ENCODE results near the gene CSRP3.
A peak's percentile ranks its signal among the peaks of the same experiment; 100 is the strongest.

The CSRP3 gene

DNA sequence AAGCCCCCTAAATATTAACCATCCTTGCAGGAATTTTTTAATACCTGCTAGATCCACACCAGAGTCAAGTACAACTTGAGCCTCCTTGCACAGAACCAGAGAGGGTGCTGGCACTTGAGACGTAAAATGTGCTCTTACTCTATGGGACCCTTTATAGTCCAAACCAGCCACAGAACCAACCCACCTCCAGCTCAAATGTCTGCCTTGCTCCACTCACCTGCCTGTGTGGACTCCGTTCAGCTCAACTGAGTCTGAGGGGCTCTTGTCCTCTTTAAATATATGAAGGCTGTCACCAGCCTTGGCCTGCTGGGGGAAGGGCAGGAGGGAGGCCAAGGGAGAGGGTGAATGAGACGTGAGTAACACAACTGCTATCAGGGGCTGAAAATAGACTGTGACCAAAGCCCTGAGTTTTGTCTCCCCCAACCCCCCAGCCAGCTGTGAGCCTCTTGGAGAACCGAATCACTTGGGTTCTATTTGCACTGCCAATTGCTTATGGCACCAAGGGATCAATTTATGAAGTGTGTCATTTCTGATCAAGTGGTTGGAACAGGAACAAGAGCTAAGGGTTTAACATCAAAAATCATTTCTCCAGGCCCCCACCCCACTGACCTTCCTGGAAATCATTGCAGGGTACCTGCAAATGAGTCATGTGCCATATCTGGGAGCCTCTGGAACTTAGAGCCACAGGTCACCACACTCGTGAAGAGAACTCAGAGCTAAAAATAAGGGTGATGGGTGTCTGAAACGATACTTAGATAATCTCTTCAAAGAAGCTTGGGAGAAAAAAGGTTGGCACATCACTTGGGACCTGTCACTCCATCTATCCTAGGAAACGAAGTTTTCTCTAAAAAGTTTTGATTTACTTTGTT, at the start of gene CSRP3:
Gene CSRP3 (minus strand): TSS at position 247 of the 869 bp plus-strand sequence. CDS start 9,535 bp downstream, outside the sequence.
- no peak for DNase-seq (ENCODE audit: low spot score)

DNA sequence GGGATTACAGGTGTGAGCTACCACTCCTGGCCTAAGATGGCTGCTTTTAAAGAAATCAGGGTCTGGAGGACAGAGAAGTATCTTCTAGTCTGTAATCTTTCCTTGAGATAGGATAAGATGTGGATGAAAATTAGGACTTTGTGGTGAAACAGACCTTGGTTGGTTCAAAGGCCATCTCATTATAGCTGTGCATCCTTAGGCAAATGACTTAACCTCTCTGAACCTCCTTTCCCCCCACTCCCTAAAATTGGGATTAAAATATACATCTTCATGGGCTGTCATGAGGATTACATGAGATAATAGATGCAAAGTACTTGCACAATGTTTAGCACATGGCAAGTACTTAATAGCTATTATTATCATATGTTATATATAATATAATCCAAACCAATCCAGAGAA, 49.8 kb upstream of the CSRP3 start:
- DNase-seq (ENCODE audit: low spot score) = no peak

DNA sequence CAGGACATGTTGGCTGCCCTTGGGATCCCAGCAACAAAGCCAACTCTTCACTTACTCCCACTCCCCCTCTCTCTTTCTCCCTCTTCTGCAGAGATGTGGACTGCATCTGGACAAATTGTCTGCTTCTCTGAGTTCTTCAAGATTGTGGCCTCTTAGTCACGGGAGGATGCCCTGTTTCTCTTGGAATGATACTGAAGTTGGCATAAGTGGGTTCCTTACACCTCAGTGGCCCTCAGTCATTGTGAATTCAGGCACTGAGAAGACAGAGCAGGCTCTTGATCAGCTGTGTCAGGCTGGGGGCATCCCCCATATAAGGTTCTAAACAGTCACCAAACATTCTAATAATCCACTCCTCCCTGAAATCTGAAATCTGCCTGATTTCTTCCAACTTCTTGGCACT, 45.0 kb upstream of the CSRP3 start:
- no peak for DNase-seq (ENCODE audit: low spot score)

DNA sequence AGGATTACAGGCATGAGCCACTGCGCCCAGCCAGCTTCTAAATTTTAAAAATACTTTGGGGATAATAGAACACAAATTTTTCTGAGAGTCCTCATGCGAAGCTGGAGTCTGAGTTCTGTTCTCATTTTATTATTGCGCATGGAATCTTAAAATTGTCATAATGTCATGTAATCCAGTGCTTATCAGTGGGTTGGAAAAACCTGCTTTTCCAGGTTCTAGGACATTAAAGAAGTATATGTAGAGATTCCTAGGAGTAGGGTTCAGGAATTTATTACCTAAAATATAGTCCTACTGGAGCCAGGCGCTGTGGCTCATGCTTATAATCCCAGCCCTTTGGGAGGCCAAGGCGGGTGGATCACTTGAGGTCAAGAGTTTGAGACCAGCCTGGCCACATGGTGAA, 43.6 kb upstream of the CSRP3 start:
- no peak for DNase-seq (ENCODE audit: low spot score)

DNA sequence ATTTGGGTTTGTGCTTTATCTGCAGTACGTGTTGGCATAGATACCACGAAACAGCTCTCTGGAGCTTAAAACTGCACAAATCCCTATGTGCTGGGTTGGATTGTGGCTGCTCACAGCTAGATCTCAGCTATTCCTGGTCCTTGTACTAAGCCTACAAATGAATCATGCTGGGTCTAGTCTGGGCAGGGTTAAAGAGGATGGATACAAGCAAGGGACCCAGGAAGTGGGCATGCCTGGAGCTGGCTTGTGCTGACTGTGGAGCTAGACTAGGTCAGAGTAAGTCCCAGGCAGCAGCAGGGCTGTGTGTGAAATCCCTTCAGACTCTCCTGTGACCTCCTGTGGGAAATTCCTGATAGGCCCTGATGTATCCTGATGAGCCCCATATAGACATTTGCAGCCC, 42.8 kb upstream of the CSRP3 start:
- no peak for DNase-seq (ENCODE audit: low spot score)

DNA sequence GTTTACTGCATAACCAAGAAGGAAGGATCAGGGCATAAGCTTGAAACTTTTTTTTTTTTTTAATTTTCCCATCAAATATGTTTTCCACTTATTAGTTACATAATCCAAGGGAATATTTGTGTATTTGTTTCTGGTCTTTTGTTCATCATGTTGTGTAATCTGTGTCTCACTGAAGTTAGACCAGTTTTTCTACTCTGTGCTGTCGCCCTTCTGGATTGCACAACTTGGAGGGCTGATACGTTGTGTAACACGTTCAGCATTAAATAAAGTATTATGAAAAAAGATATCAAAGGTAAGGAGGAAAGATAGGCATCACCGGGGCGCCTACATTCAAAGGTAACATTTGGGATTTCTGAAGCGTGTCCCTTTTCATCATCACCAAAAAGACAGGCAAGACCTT, 42.3 kb upstream of the CSRP3 start:
- no peak for DNase-seq (ENCODE audit: low spot score)

DNA sequence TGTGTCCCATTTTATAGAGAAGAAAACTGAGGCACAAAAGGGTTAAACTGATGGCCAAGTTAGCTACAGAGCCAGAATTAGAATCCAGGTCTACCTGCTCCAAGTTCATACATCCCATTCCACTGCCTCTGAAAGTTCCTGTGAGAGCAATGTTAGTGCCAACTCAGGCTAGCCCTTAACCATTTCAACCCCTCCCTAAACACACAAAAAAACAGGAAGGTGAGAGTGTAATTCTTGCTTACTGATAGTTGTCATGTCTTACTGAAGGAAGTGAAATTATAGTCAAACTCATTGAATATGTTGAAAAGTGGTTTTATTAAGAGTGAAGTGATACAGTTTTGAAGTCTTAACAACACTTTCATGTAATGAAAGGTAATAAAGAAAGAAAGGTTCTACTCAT, 41.8 kb upstream of the CSRP3 start:
- no peak for DNase-seq (ENCODE audit: low spot score)

DNA sequence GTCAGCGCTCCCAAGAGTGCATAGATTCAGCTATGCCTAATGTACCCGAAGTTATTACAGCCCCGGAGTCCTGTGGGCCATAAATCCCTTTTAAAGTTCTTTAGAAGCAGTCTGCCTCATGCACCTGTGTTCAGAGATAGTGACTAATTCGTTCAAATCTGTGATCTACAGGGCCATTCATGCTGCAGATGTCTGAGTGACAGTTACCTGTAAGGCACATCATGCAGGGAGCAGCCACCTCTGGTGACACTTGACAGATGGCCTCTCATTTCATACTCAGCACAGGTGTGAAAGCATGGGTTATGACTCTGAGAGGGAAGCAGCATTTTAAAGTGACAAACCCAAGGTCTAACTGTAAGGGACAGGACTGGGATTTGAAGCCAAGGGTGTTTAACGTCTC, 41.4 kb upstream of the CSRP3 start:
- DNase-seq (ENCODE audit: low spot score) = no peak

DNA sequence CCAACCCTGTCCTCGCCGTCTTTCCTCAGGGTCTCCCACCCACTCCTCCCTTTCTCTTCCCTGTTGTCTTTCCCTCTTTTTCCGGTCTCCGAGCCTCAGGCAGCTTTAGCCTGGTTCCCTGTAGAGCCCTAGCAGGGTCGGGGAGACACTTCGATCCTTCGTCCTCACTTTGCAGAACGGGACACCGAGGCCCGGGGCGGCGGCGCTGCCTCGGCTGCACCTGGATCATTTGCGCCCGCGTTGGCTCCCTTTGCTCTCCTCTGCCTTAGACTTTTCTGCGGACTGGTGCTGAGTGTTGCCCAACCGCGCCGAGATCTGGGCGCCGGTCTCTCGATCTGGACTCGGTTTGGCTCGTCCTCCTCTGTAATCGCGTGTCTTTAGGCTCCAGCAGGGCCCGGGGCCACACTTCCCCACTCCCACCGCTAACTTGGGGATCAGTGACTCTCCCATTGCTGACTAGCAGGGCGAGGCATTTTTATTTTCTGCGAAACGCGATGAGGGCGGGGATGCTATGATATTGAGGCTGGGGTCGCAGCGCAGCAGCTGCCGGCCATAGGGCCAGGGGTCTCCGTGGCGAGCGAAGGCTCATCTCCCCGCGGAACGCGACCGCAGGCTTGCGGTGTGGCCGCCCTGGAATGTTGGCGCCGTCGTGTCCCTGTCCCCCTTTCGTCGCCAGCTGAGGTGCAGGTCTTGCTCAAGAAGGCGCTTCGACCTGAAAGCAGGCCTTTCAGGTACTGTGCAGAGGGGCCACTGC, 40.6 kb upstream of the CSRP3 start:
- no peak for DNase-seq (ENCODE audit: low spot score)

DNA sequence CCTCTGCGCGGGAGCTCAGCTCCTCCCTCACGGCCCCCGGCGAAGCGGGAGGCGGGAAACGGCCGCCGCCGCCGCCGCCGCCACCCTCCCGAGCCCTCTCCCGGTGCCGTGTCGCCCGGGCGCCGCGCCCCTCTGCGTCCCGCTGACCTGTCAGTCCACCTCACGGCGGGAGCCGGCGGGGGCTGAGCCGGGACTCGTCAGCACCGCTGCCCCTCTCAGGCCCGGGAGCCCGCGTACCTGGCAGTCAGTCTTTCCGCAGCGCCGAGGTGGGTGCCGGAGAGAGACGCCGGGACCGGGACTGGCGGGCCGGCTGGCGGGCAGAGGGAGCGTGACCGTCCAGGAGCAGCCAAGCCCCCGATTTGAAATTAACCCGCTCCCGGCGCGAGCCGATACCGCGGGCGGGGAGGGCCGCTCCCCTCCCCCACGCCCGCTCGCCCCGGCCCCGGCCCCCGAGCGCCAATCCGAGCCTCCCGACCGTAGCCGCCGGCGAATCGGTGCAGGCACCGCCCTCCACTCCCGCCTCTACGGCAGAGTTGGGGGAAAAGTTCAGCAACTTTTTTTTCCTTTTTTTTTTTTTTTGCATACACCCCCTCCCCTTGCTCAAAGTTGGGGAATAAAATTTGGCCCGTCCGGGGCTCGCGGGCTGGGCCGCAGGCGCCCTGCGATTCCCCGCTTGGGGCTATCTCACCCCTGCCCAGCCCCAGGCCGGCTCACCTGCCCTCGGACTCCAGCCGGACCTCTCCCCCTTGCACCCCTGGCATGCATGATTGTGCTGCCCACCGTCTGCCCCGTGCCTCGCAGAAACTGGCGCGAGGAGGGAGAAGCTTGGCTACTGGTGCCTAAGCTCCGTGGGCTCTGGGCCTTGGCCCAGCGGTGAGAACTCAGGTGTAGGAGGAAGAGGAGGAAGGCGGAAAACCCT, 39.7 kb upstream of the CSRP3 start:
- no peak for DNase-seq (ENCODE audit: low spot score)

DNA sequence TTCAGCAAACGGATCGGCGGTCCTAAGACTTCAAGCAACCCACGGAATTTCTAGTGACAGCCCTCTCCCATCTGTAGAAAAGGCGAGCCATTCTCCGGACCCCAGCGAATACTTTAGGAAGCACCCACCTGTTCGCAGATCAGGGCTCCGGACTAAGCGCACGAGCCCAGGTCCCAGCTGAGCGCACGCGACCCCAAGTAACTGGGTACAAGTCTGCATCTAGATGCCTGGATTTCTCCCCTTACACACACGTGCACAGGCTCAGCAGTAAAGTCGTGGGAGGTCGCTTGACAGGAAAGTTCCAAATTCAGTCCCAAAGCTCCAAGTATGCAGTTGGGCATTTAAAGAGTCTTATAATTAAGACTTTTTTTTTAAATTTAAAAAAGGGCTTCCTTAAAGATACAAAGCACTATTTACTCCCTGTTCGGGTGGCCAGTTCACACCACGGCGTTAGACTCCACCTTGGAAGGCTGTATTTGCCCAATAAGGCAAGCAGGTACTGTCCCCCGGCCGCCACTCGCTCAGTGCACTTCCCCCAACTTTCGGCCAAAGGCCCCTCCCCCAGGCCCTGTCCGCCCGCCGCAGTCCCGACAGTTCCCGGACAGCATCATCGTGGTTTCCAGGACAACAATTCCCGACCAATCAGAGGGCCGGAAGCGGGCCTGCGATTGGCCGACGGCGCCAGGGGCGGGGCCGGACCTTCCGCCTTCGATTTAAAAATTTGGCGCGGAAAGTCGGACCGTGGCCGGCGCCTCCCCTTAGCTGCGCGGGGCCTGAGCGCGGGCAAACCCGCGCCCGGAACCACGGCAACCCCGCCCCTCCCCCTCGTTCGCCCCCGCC, 38.9 kb upstream of the CSRP3 start, which contains the start of gene E2F8:
Gene E2F8 (minus strand): TSS at position 526 of the 840 bp plus-strand sequence. CDS start 824 bp downstream, outside the sequence.
- peak; percentile 86 for DNase-seq (ENCODE audit: low spot score)

DNA sequence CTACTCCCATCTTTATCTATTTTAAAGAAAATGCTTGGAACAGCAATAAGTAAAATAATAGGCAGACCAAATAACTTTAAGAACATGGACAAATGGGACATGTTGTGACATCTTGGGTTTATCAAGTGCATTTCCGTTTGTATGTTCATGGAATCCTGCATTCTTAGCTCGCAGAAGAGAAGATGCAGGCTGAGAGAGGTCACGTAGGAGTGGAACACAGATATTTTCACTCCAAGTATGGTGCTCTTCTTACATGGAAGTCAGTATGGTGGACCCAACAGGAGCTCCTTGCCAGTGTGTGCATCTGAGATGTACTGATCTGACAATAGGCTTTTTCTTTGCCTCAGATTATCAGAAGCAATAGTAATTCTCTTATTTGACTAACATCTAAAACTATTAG, 37.3 kb upstream of the CSRP3 start:
- no peak for DNase-seq (ENCODE audit: low spot score)

DNA sequence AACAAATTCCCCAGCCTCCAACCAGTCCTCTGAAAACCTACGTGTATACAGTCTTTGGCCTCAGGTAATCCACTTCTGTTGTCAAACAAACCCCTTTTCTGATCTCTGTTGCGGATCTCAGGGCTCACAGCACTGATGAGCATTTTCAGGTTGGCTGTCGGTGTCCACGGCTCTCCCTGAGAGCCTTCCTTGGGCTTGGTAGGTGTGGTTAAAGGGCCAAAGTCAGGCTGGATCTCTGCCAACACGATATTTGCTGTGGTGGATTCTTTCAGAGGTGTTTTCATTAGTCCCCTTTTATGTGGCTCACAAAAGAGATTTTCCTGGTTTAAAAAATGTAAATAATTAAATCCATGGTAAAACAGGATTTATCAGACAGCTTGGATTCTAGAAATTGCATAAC, 36.0 kb upstream of the CSRP3 start:
- no peak for DNase-seq (ENCODE audit: low spot score)

DNA sequence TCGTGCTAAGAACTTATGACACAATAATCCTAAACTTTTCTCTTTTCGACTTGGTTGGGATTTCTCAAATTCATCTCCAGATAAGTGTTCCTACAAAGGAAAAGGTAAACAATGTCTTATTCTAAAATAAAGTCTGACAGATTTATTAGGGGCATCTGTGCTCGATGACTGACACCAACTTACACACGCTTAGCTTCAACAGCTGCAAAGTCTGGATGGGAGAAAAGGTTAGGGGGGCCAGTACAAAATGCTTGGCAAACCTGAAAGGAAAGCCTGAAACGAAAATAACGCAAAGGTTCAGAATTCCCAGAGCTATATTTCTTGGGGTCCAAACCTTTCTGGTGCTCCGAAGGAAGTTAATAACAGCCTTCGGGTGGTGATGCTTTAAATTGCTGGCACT, 35.6 kb upstream of the CSRP3 start:
- DNase-seq (ENCODE audit: low spot score) = no peak

DNA sequence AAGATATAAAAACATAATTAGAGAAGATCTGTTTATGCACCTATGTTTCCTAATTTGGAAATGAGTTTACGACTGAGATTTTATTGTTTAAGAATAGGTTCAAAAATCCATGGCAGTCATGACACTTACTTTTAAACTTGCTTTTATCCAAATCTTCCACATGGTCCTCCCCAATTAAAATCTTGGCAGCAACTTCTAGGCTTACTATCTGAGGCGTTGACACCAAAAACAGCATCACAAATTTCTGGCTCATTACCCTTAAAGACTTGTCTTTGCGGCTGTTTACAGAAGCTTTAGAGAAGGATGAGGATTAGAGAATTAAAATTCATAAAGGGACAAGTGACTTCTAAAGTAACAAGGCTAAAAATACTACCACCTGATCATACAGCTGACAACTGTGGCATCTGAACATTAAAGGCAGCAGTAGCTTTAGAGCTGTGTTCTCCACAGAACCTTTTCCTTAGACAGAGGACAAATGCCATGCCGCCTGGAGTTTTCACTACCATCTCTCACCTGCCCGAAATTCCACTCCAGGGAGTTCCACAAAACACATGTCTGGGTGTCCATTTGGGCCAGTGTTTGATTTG, 32.5 kb upstream of the CSRP3 start:
- DNase-seq (ENCODE audit: low spot score) = no peak

DNA sequence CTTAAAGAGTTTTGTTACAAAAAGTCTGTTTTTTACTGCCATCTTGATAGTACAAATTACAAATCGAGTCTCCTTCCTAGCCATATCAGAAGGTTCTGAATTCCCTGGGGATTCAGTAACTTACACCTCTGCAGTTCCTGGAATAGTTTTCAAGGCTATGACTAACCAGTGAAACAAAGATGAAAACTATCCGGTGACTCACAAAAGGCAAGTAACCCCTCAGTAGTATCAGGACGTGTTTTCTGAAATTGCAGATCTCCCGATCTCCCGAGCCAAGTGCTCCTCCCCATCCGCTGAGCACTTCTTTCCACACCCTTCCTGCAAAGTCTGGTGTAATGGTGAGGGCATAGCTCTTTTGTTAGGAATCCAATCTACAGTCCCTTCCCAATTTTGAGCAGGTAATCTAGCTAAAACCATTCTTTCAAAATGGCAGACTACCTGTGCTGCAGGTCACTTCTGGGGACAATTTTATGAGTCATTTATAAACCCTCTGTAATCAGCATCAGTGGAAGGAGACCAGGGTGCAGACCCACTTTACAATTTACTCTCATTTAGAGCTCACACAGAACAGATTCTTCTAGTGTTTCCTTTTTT, 31.2 kb upstream of the CSRP3 start:
- no peak for DNase-seq (ENCODE audit: low spot score)

DNA sequence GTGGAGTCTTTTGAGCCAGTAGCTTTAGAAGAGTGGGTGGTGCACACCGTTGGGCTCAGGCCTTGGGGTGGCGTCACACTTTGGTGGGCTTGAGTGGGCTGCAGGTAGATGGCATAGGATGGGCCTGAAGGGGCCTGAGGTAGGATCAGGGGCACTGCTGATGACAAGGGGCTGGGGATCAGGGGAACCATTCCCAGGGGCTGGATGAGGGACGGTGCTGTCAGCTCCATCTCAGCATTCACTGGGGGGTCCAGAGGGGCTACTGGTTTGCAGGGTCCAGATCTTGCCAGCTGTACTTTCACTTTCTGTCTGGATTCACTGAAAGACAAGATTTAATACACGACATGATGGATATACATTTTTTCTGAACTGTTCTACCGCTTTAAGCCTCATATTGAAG, 27.9 kb upstream of the CSRP3 start:
- no peak for DNase-seq (ENCODE audit: low spot score)

DNA sequence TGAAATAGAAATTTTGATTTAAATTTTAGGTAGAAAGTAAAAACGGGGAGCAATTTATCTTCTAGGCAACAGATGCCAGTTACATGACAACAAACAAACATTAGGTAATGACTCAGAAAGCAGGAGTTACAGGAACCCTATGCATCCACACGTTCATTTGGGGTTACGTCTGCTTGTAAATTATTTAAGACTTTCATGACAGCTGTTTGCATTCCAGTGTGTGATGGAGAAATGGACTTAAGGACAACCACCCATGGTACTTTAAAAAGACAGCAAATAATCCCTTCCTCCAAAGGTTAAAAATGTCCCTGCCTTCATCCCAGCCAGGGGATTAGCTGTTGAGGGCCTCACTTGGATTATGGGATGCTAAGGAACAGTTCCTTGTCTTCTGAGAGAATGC, 27.2 kb upstream of the CSRP3 start:
- DNase-seq (ENCODE audit: low spot score) = no peak

DNA sequence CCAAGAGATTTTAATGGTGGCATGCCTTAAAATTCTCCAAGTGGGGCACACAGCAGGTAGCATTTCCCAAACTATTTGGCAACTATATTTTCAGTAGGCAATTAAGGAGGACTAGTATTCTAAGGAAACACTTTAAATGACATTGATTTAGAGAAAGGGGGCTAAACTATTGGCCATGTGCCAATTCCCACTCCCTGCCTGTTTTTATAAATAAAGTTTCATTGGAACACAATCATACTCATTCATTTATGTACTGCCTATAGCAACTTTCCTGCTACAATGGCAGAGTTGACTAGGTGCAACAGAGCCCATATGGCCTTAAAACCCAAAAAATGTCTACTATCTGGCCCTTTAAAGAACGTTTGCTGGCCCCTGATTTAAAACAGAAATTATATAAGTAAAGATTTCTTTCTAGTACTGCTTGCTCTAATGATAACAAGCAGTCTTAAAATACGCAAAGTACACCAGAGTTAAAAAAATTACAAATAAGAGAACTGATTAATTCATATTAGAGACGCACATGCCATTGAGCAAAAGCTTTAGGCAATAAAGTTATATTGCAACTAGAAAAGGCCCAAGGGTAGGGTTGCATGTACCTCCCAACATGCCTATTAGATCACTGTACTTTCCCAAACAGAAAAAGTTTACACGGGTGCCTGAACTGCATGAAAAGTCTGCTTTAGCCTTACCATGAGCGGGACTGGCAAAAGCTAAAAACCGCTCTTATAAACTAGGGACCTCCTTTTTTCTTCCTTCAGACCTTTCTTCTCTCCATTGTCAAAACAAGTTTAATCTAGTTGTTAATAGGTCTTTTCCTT, 24.8 kb upstream of the CSRP3 start:
- DNase-seq (ENCODE audit: low spot score) = no peak

DNA sequence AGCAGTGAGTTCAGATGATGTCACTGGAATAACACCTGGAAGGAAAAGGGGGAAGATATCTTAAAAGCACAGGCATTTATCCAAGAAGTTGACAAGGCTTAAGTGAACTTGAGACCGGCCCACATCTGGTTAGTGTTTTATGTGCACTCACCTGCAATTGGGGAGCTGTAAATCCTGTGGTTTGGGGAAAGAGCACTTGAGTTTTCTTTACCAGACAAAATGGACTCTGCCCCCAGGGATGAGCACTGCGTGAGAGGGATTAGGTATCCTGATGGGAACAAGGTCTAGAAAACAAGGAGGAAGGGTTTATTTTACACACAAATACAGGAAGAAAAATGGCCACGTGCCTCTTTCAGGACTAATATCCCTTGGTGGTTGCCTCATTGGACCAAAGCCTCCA, 23.8 kb upstream of the CSRP3 start:
- no peak for DNase-seq (ENCODE audit: low spot score)
